Measurements from ENCODE around the gene FOXO1. TPM values are rescaled to one million over a fixed set of nuclear protein-coding genes. Genes with fewer than 3 reads are reported as not detected.

The FOXO1 gene
- total RNA-seq, 2 experiments from 2014 or later = 29.2 to 42.1 TPM

GRCh38 chr13:40596484-40596883 lies 70.0 kb downstream of the FOXO1 start:
- Histone ChIP-seq H2AFZ (ENCODE audit: low read length) (no peak overlapping the region), H3K4me2 (ENCODE audit: low read length) (peak overlapping the region; percentile 98), H4K20me1 (ENCODE audit: insufficient read depth, low read length) (peaks cover 15% of the 10 kb centered on the region; the same call in 1 of the 2 replicates), H3K79me2 (ENCODE audit: insufficient read depth, low read depth, low read length) (peaks cover 100% of the 10 kb centered on the region), H3K36me3 (ENCODE audit: insufficient read depth, low read length) (peaks cover 8% of the 10 kb centered on the region; the same call in 1 of the 2 replicates), H3K9me3 (ENCODE audit: low read length) (no peaks in the 10 kb centered on the region), H3K4me1 (ENCODE audit: insufficient read depth, low read length, poor library complexity, severe bottlenecking) (peaks cover 100% of the 10 kb centered on the region), H3K27ac (ENCODE audit: low read depth, low read length, poor library complexity, severe bottlenecking) (peak overlapping the region; percentile 42), H3K9me2 (ENCODE audit: insufficient read depth, low read length) (no peaks in the 10 kb centered on the region), H3K4me3 (ENCODE audit: low read depth, low read length, poor library complexity, severe bottlenecking) (peak overlapping the region; percentile 30)
- ChIA-PET CTCF (ENCODE audit: unreplicated experiment) (interaction anchor here (0.6 to 0.9 kb wide), 3 partner anchors 14 to 57 kb away, joined by 3 read pairs; no protein-coding TSS in a partner anchor), POLR2A (interaction anchor here (0.5 to 1.2 kb wide), 7 partner anchors 9 to 68 kb away, joined by 3 to 7 read pairs (median 3); no protein-coding TSS in a partner anchor)
- intact Hi-C loops (cut with micrococcal nuclease; ENCODE audit: unreplicated experiment) = no loop called here
- peak; percentile 48 for DNase-seq (ENCODE audit: low spot score)
- TF ChIP-seq EZH2phosphoT487 (IDR thresholded peaks at IDR 0.05; ENCODE audit: borderline replicate concordance, low read depth, low read length) = no peak
- TF ChIP-seq CTCF (conservative IDR thresholded peaks at IDR 0.05; ENCODE audit: low read length) = no peak
- no TSS peak for BruUV-seq (replicated peaks)

GRCh38 chr13:40595693-40596092 lies 70.7 kb downstream of the FOXO1 start:
- intact Hi-C loops (cut with micrococcal nuclease; ENCODE audit: unreplicated experiment) = no loop called here
- H3K79me2 ChIP-seq (ENCODE audit: insufficient read depth, low read depth, low read length) = peaks cover 100% of the 10 kb centered on the region

More at GRCh38 chr13:40595693-40596092, 70.7 kb downstream of the FOXO1 start:
- Histone ChIP-seq H3K4me1 (ENCODE audit: insufficient read depth, low read length, poor library complexity, severe bottlenecking) (peaks cover 100% of the 10 kb centered on the region), H3K27ac (ENCODE audit: low read depth, low read length, poor library complexity, severe bottlenecking) (peak overlapping the region; percentile 42), H3K4me3 (ENCODE audit: low read depth, low read length, poor library complexity, severe bottlenecking) (no peak overlapping the region), H3K4me2 (ENCODE audit: low read length) (peak overlapping the region; percentile 98; the same call in 1 of the 2 replicates), H3K9me3 (ENCODE audit: low read length) (no peaks in the 10 kb centered on the region), H3K9me2 (ENCODE audit: insufficient read depth, low read length) (no peaks in the 10 kb centered on the region), H4K20me1 (ENCODE audit: insufficient read depth, low read length) (peaks cover 21% of the 10 kb centered on the region; the same call in 1 of the 2 replicates), H3K36me3 (ENCODE audit: insufficient read depth, low read length) (peaks cover 8% of the 10 kb centered on the region; the same call in 1 of the 2 replicates), H2AFZ (ENCODE audit: low read length) (no peak overlapping the region)
- POLR2A ChIA-PET = interaction anchor here (0.8 to 1.2 kb wide), 6 partner anchors 10 to 68 kb away, joined by 3 to 7 read pairs (median 3); no protein-coding TSS in a partner anchor
- no peak for DNase-seq (ENCODE audit: low spot score)
- CTCF ChIA-PET (ENCODE audit: unreplicated experiment) = interaction anchor here (0.6 to 0.9 kb wide), 3 partner anchors 13 to 57 kb away, joined by 3 read pairs; no protein-coding TSS in a partner anchor
- no peak for TF ChIP-seq CTCF (conservative IDR thresholded peaks at IDR 0.05; ENCODE audit: low read length)
- no peak for TF ChIP-seq EZH2phosphoT487 (IDR thresholded peaks at IDR 0.05; ENCODE audit: borderline replicate concordance, low read depth, low read length)
- BruUV-seq (replicated peaks) = no TSS peak
